Measurements from ENCODE around the gene PEG3.

PEG3 gene

GRCh38 chr19:56839652-56840450, 675 bp downstream of the PEG3 start:
- DNase-seq (ENCODE audit: insufficient read length, low spot score) = no peak
- FAIRE-seq = no peak

- FAIRE-seq (no peak), DNase-seq (ENCODE audit: insufficient read length, low spot score) (no peak)
Observed at GRCh38 chr19:56838909-56839651, 1.4 kb downstream of the PEG3 start.

- no peak for FAIRE-seq
Observed at GRCh38 chr19:56838024-56838908, 2.3 kb downstream of the PEG3 start.

GRCh38 chr19:56837492-56838023, 3.0 kb downstream of the PEG3 start:
- FAIRE-seq = no peak
- no peak for DNase-seq (ENCODE audit: insufficient read length, low spot score)

More at GRCh38 chr19:56838024-56838908, 2.3 kb downstream of the PEG3 start:
- DNase-seq (ENCODE audit: insufficient read length, low spot score) = no peak

GRCh38 chr19:56837004-56837403, 3.5 kb downstream of the PEG3 start:
- no peak for DNase-seq (ENCODE audit: insufficient read length, low spot score)

GRCh38 chr19:56836059-56836458, 4.5 kb downstream of the PEG3 start:
- FAIRE-seq (no peak), DNase-seq (ENCODE audit: insufficient read length, low spot score) (no peak)

More at GRCh38 chr19:56837004-56837403, 3.5 kb downstream of the PEG3 start:
- FAIRE-seq = no peak

- no peak for DNase-seq (ENCODE audit: insufficient read length, low spot score)
- no peak for FAIRE-seq
Observed at GRCh38 chr19:56835401-56835800, 5.1 kb downstream of the PEG3 start.

- FAIRE-seq (no peak), DNase-seq (ENCODE audit: insufficient read length, low spot score) (no peak)
Observed at GRCh38 chr19:56834564-56835375, 5.8 kb downstream of the PEG3 start.

- FAIRE-seq (no peak), DNase-seq (ENCODE audit: insufficient read length, low spot score) (no peak)
Observed at GRCh38 chr19:56832352-56832928, 8.1 kb downstream of the PEG3 start.

GRCh38 chr19:56831255-56831654, 9.3 kb downstream of the PEG3 start:
- DNase-seq (ENCODE audit: insufficient read length, low spot score) = no peak
- FAIRE-seq = no peak

GRCh38 chr19:56829596-56829995, 10.9 kb downstream of the PEG3 start:
- FAIRE-seq (no peak), DNase-seq (ENCODE audit: insufficient read length, low spot score) (no peak)

GRCh38 chr19:56827708-56828107, 12.8 kb downstream of the PEG3 start:
- DNase-seq (ENCODE audit: insufficient read length, low spot score) (no peak), FAIRE-seq (no peak)

- DNase-seq (ENCODE audit: insufficient read length, low spot score) (no peak), FAIRE-seq (no peak)
Observed at GRCh38 chr19:56823956-56824355, 16.6 kb downstream of the PEG3 start.

GRCh38 chr19:56823417-56823816, 17.1 kb downstream of the PEG3 start:
- DNase-seq (ENCODE audit: insufficient read length, low spot score) (no peak), FAIRE-seq (no peak)

GRCh38 chr19:56822755-56823154, 17.8 kb downstream of the PEG3 start:
- FAIRE-seq = no peak
- no peak for DNase-seq (ENCODE audit: insufficient read length, low spot score)

GRCh38 chr19:56821675-56822074, 18.9 kb downstream of the PEG3 start:
- DNase-seq (ENCODE audit: insufficient read length, low spot score) = no peak
- FAIRE-seq = no peak

- DNase-seq (ENCODE audit: insufficient read length, low spot score) (no peak), FAIRE-seq (no peak)
Observed at GRCh38 chr19:56821209-56821608, 19.3 kb downstream of the PEG3 start.

GRCh38 chr19:56819166-56819565, 21.4 kb downstream of the PEG3 start:
- no peak for FAIRE-seq
- DNase-seq (ENCODE audit: insufficient read length, low spot score) = no peak

GRCh38 chr19:56814656-56815055, 25.9 kb downstream of the PEG3 start:
- DNase-seq (ENCODE audit: insufficient read length, low spot score) (no peak), FAIRE-seq (no peak)

GRCh38 chr19:56813531-56813930, 27.0 kb downstream of the PEG3 start:
- DNase-seq (ENCODE audit: insufficient read length, low spot score) = no peak
- no peak for FAIRE-seq

Measured in GM19239 (cell line).